H9 (cell line): ENCODE data around the gene FSTL1. TPM values are rescaled to one million over a fixed set of nuclear protein-coding genes. Genes with fewer than 3 reads are reported as not detected.

Experiments
- DNase-seq: peaks from one replicate; pipeline ENCODE4 v3.0.0-alpha.2; 2017
- H2AFZ ChIP-seq: one replicate; pipeline ENCODE4 v1.6.1; 2013; ENCODE audit warnings: mild to moderate bottlenecking, low read length, control low read depth, moderate library complexity
- H2AK5ac ChIP-seq: 2 replicates; pipeline ENCODE4 v1.6.1; 2013; ENCODE audit warnings: low read length, control low read depth, mixed read lengths; ENCODE audit not compliant: insufficient read length
- H2BK120ac ChIP-seq: one replicate; pipeline ENCODE4 v1.6.1; 2013; ENCODE audit warnings: low read depth, mild to moderate bottlenecking, low read length, control low read depth, inconsistent platforms; ENCODE audit not compliant: poor library complexity, severe bottlenecking
- H2BK12ac ChIP-seq: 2 replicates; pipeline ENCODE4 v1.6.1; 2013; ENCODE audit warnings: low read length, control low read depth, mixed read lengths, low read depth; ENCODE audit not compliant: insufficient read length
- H2BK15ac ChIP-seq: 2 replicates; pipeline ENCODE4 v1.6.1; 2013; ENCODE audit warnings: low read depth, low read length, control low read depth
- H2BK20ac ChIP-seq: one replicate; pipeline ENCODE4 v1.6.1; 2013; ENCODE audit warnings: low read depth, mild to moderate bottlenecking, low read length, control low read depth, inconsistent platforms; ENCODE audit not compliant: poor library complexity, severe bottlenecking
- H2BK5ac ChIP-seq: 2 replicates; pipeline ENCODE4 v1.6.1; 2013; ENCODE audit warnings: low read length, control low read depth, mixed read lengths; ENCODE audit not compliant: insufficient read length
- H3K14ac ChIP-seq: 2 replicates; pipeline ENCODE4 v1.6.1; 2013; ENCODE audit warnings: low read length, control low read depth; ENCODE audit not compliant: insufficient read depth
- H3K18ac ChIP-seq: 2 replicates; pipeline ENCODE4 v1.6.1; 2013; ENCODE audit warnings: low read depth, mild to moderate bottlenecking, mixed read lengths, low read length, control low read depth; ENCODE audit not compliant: insufficient read length
- H3K23ac ChIP-seq: 2 replicates; pipeline ENCODE4 v1.6.1; 2013; ENCODE audit warnings: low read length, control low read depth, mixed read lengths, low read depth; ENCODE audit not compliant: insufficient read length
- H3K23me2 ChIP-seq: 2 replicates; pipeline ENCODE4 v1.6.1; 2013; ENCODE audit warnings: low read depth, mild to moderate bottlenecking, mixed read lengths, low read length, control low read depth; ENCODE audit not compliant: insufficient read length, poor library complexity, severe bottlenecking
- H3K27ac ChIP-seq: 2 replicates; pipeline ENCODE4 v1.5.1; 2013; ENCODE audit warnings: low read length, control low read depth, mixed read lengths, low read depth; ENCODE audit not compliant: insufficient read length
- H3K27me3 ChIP-seq: 2 replicates; pipeline ENCODE4 v1.6.1; 2013; ENCODE audit warnings: low read length, control low read depth, inconsistent platforms; ENCODE audit not compliant: insufficient read depth
- H3K4ac ChIP-seq: 2 replicates; pipeline ENCODE4 v1.6.1; 2013; ENCODE audit warnings: low read depth, mild to moderate bottlenecking, control low read depth, inconsistent platforms, low read length, moderate library complexity
- H3K4me1 ChIP-seq: 2 replicates; pipeline ENCODE4 v1.6.1; 2013; ENCODE audit warnings: low read length, control low read depth, inconsistent platforms; ENCODE audit not compliant: insufficient read depth
- H3K4me2 ChIP-seq: 2 replicates; pipeline ENCODE4 v1.6.1; 2013; ENCODE audit warnings: low read length, control low read depth, mixed read lengths; ENCODE audit not compliant: insufficient read length, insufficient read depth
- H3K56ac ChIP-seq: 2 replicates; pipeline ENCODE4 v1.6.1; 2013; ENCODE audit warnings: low read depth, mild to moderate bottlenecking, mixed read lengths, low read length, control low read depth; ENCODE audit not compliant: insufficient read length
- H3K79me1 ChIP-seq: 2 replicates; pipeline ENCODE4 v1.6.1; 2013; ENCODE audit warnings: low read depth, mild to moderate bottlenecking, moderate library complexity, low read length, control low read depth, inconsistent platforms; ENCODE audit not compliant: insufficient read depth, poor library complexity, severe bottlenecking
- H3K79me2 ChIP-seq: 2 replicates; pipeline ENCODE4 v1.6.1; 2013; ENCODE audit warnings: low read length, control low read depth, inconsistent platforms; ENCODE audit not compliant: insufficient read depth
- H3K9ac ChIP-seq: 2 replicates; pipeline ENCODE4 v1.6.1; 2013; ENCODE audit warnings: low read length, control low read depth, mixed read lengths; ENCODE audit not compliant: insufficient read length; ENCODE audit errors: extremely low read depth
- H3K9me3 ChIP-seq: one replicate; pipeline ENCODE4 v1.6.1; 2013; ENCODE audit warnings: low read depth, low read length, inconsistent platforms; ENCODE audit not compliant: control insufficient read depth
- H3T11ph ChIP-seq: one replicate; pipeline ENCODE4 v1.6.1; 2013; ENCODE audit warnings: mild to moderate bottlenecking, low read length, control low read depth, inconsistent platforms
- H4K20me1 ChIP-seq: one replicate; pipeline ENCODE4 v1.6.1; 2013; ENCODE audit not compliant: control insufficient read depth, insufficient read length, insufficient read depth
- H4K5ac ChIP-seq: 2 replicates; pipeline ENCODE4 v1.6.1; 2013; ENCODE audit warnings: low read depth, mild to moderate bottlenecking, mixed read lengths, low read length, control low read depth; ENCODE audit not compliant: insufficient read length
- H4K8ac ChIP-seq: replicated peaks from 2 replicates; pipeline ENCODE4 v1.6.1; 2013; ENCODE audit warnings: low read length, control low read depth, mixed read lengths, low read depth; ENCODE audit not compliant: insufficient read length
- H4K91ac ChIP-seq: 2 replicates; pipeline ENCODE4 v1.6.1; 2013; ENCODE audit warnings: low read depth, mild to moderate bottlenecking, moderate library complexity, mixed read lengths, low read length, control low read depth; ENCODE audit not compliant: insufficient read length
- H3K27ac Mint-ChIP-seq, 3 experiments: 2 replicates in 2 of 3; 3 replicates in 1 of 3; pipeline ENCODE4 v1.8.0; 2020 to 2021; ENCODE audit warnings: mixed read lengths in 3 of 3, mild to moderate bottlenecking in 1 of 3, moderate library complexity in 1 of 3
- H3K27me3 Mint-ChIP-seq: 2 replicates; pipeline ENCODE4 v1.8.0; 2021; ENCODE audit warnings: low read depth, mild to moderate bottlenecking, moderate library complexity, mixed read lengths
- H3K36me3 Mint-ChIP-seq, 3 experiments: 2 replicates in 2 of 3; 3 replicates in 1 of 3; pipeline ENCODE4 v1.8.0; 2020 to 2021; ENCODE audit warnings: low read depth in 3 of 3, mixed read lengths in 3 of 3; ENCODE audit not compliant: insufficient read depth in 1 of 3
- H3K4me1 Mint-ChIP-seq, 2 experiments: 2 replicates each; pipeline ENCODE4 v1.8.0; 2020; ENCODE audit warnings: mixed read lengths in 2 of 2
- H3K4me3 Mint-ChIP-seq, 2 experiments: 2 replicates in 1 of 2; 3 replicates in 1 of 2; pipeline ENCODE4 v1.8.0; 2020 to 2021; ENCODE audit warnings: mild to moderate bottlenecking in 2 of 2, mixed read lengths in 2 of 2, moderate library complexity in 1 of 2
- H3K9me3 Mint-ChIP-seq, 2 experiments: 2 replicates in 1 of 2; 3 replicates in 1 of 2; pipeline ENCODE4 v1.8.0; 2020; ENCODE audit warnings: mild to moderate bottlenecking in 2 of 2, mixed read lengths in 2 of 2, moderate library complexity in 1 of 2
- WGBS: extraction: QIAGEN DNeasy Blood & Tissue Kit; methylation state at CpG from one replicate; pipeline ENCODE4 v1.1.7; 2013; ENCODE audit warnings: missing lambda C conversion rate, low lambda C conversion rate, mixed read lengths; ENCODE audit not compliant: insufficient read length; ENCODE audit errors: extremely low coverage; 5-methylcytosine and 5-hydroxymethylcytosine counted together
- total RNA-seq: library from RNA; stranded (reverse); gene quantifications from 2 replicates; pipeline ENCODE4 v1.2.1, GENCODE V29; 2021
- TF ChIP-seq, protein P1 (sequence below): fragments of 200-600 bp; sonication (generic); conservative IDR thresholded peaks from 3 replicates; pipeline ENCODE4 v1.8.0; 2021; ENCODE audit warnings: antibody characterized with exemption, mild to moderate bottlenecking

The FSTL1 gene
- total RNA-seq, 1 experiment from 2014 or later: 326 TPM

- H3K56ac ChIP-seq: no peak overlapping the region
- H4K20me1 ChIP-seq: no peaks in the 10 kb centered on the region
- peaks cover 27% of the 10 kb centered on the region for H3K4me1 ChIP-seq
- no CpG with 5 or more reads among the region's 3 CpGs for WGBS
- H3K23me2 ChIP-seq: no peaks in the 10 kb centered on the region
- H3K27ac ChIP-seq: no peak overlapping the region
- H4K8ac ChIP-seq: no peak overlapping the region
- Mint-ChIP-seq H3K27ac (no peak overlapping the region), H3K9me3 (peaks cover 7 to 12% of the 10 kb centered on the region in 2 experiments), H3K4me1 (peaks cover 64% of the 10 kb centered on the region in 2 experiments), H3K4me3 (no peak overlapping the region), H3K36me3 (peaks cover 2 to 19% (median 4%) of the 10 kb centered on the region in 3 experiments; a peak in 5 of 7 replicates), H3K27me3 (no peaks in the 10 kb centered on the region)
- TF ChIP-seq, protein P1, sequence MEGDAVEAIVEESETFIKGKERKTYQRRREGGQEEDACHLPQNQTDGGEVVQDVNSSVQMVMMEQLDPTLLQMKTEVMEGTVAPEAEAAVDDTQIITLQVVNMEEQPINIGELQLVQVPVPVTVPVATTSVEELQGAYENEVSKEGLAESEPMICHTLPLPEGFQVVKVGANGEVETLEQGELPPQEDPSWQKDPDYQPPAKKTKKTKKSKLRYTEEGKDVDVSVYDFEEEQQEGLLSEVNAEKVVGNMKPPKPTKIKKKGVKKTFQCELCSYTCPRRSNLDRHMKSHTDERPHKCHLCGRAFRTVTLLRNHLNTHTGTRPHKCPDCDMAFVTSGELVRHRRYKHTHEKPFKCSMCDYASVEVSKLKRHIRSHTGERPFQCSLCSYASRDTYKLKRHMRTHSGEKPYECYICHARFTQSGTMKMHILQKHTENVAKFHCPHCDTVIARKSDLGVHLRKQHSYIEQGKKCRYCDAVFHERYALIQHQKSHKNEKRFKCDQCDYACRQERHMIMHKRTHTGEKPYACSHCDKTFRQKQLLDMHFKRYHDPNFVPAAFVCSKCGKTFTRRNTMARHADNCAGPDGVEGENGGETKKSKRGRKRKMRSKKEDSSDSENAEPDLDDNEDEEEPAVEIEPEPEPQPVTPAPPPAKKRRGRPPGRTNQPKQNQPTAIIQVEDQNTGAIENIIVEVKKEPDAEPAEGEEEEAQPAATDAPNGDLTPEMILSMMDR: no peak
- no peak overlapping the region for H3K14ac ChIP-seq
- H2BK20ac ChIP-seq: no peak overlapping the region
- no peaks in the 10 kb centered on the region for H3K79me1 ChIP-seq
- no peak overlapping the region for H2BK12ac ChIP-seq
- H3K4me2 ChIP-seq: no peak overlapping the region
- no peak overlapping the region for H2BK5ac ChIP-seq
- H2BK15ac ChIP-seq: no peak overlapping the region
- H3K4ac ChIP-seq: no peak overlapping the region
- no peak overlapping the region for H2AFZ ChIP-seq
- H2AK5ac ChIP-seq: no peak overlapping the region
- no peak overlapping the region for H3T11ph ChIP-seq
- H3K27me3 ChIP-seq: no peaks in the 10 kb centered on the region
- H3K9me3 ChIP-seq: no peaks in the 10 kb centered on the region
- H4K91ac ChIP-seq: no peak overlapping the region
- H3K9ac ChIP-seq: no peak overlapping the region
- H3K18ac ChIP-seq: no peak overlapping the region
- H3K79me2 ChIP-seq: no peaks in the 10 kb centered on the region
- DNase-seq: no peak
- H4K5ac ChIP-seq: no peak overlapping the region
- H2BK120ac ChIP-seq: no peak overlapping the region
- H3K23ac ChIP-seq: no peak overlapping the region
Measured at GRCh38 chr3:120471643-120472042, 20.9 kb upstream of the FSTL1 start.
